IMR-90 (cell line): ENCODE measurements around the gene ZDHHC14. TPM values are rescaled to one million over a fixed set of nuclear protein-coding genes. Genes with fewer than 3 reads are reported as not detected.

Experiments
- ATAC-seq: fragments of 200-7000 bp; cut with Tn5 transposase; 2 replicates; pipeline ENCODE4 v1.9.1; 2020; ENCODE audit warnings: low read depth, mild to moderate bottlenecking, moderate library complexity
- BruUV-seq: library from RNA; stranded (reverse); fragments of 400-500 nt; replicated peaks from 2 replicates; lab custom pipeline; 2021; lab: Mats Ljungman, UMichigan
- CTCF ChIA-PET: fragments of 300-600 bp; formaldehyde crosslinking; extraction: SDS; loops from one replicate; lab custom pipeline; 2021; ENCODE audit warnings: antibody characterized with exemption; lab: Yijun Ruan, JAX
- POLR2A ChIA-PET: fragments of 300-600 bp; sonication (Branson Sonifier 250); formaldehyde crosslinking; loops from one replicate; lab custom pipeline; 2022; ENCODE audit warnings: antibody characterized with exemption; ENCODE audit not compliant: unreplicated experiment; lab: Charles Lee
- DNase-seq: peaks from one replicate; pipeline ENCODE4 v3.0.0; 2013
- H2AFZ ChIP-seq: replicated peaks from 2 replicates; pipeline ENCODE3; 2013; ENCODE audit warnings: low read length, mild to moderate bottlenecking; ENCODE audit not compliant: poor library complexity
- H2AK5ac ChIP-seq: 2 replicates; pipeline ENCODE4 v1.6.1; 2013; ENCODE audit warnings: low read depth, low read length, inconsistent platforms
- H2AK9ac ChIP-seq: replicated peaks from 2 replicates; pipeline ENCODE3; 2013; ENCODE audit warnings: mild to moderate bottlenecking, low read depth, low read length, moderate library complexity; ENCODE audit not compliant: poor library complexity
- H2BK120ac ChIP-seq: 2 replicates; pipeline ENCODE4 v1.6.1; 2013; ENCODE audit warnings: low read depth, low read length, inconsistent platforms
- H2BK15ac ChIP-seq: 3 replicates; pipeline ENCODE4 v1.6.1; 2013; ENCODE audit warnings: low read depth, low read length, inconsistent platforms
- H2BK20ac ChIP-seq: 2 replicates; pipeline ENCODE4 v1.6.1; 2013; ENCODE audit warnings: low read depth, mild to moderate bottlenecking, inconsistent platforms, low read length, moderate library complexity
- H2BK5ac ChIP-seq: 2 replicates; pipeline ENCODE4 v1.6.1; 2013; ENCODE audit warnings: mild to moderate bottlenecking, low read depth, low read length, inconsistent platforms; ENCODE audit not compliant: poor library complexity, severe bottlenecking
- H3K14ac ChIP-seq: replicated peaks from 2 replicates; pipeline ENCODE4 v1.6.1; 2013; ENCODE audit warnings: low read depth, low read length, inconsistent platforms
- H3K18ac ChIP-seq: 2 replicates; pipeline ENCODE4 v1.6.1; 2013; ENCODE audit warnings: low read depth, low read length, control low read depth
- H3K23ac ChIP-seq: 2 replicates; pipeline ENCODE4 v1.6.1; 2013; ENCODE audit warnings: low read depth, low read length, inconsistent platforms
- H3K27ac ChIP-seq: 2 replicates; pipeline ENCODE4 v1.5.1; 2013; ENCODE audit warnings: mild to moderate bottlenecking, control low read depth, low read length; ENCODE audit not compliant: insufficient read depth
- H3K27me3 ChIP-seq: 2 replicates; pipeline ENCODE4 v1.6.1; 2013; ENCODE audit warnings: low read length; ENCODE audit not compliant: control insufficient read depth, insufficient read depth
- H3K36me3 ChIP-seq: 2 replicates; pipeline ENCODE4 v1.6.1; 2013; ENCODE audit warnings: low read length, mixed read lengths; ENCODE audit not compliant: control insufficient read depth, insufficient read depth
- H3K4ac ChIP-seq: 2 replicates; pipeline ENCODE4 v1.6.1; 2013; ENCODE audit warnings: low read depth, low read length, inconsistent platforms
- H3K4me1 ChIP-seq: 2 replicates; pipeline ENCODE4 v1.6.1; 2013; ENCODE audit warnings: low read length, mixed read lengths; ENCODE audit not compliant: control insufficient read depth, insufficient read depth
- H3K4me2 ChIP-seq: 2 replicates; pipeline ENCODE4 v1.6.1; 2013; ENCODE audit warnings: low read depth, mild to moderate bottlenecking, control low read depth, low read length, moderate library complexity
- H3K4me3 ChIP-seq: 2 replicates; pipeline ENCODE4 v1.5.1; 2013; ENCODE audit warnings: low read depth, mild to moderate bottlenecking, control low read depth, low read length, moderate library complexity; ENCODE audit not compliant: insufficient read depth
- H3K56ac ChIP-seq: 2 replicates; pipeline ENCODE4 v1.6.1; 2013; ENCODE audit warnings: low read length, inconsistent platforms; ENCODE audit not compliant: insufficient read depth; ENCODE audit errors: extremely low read depth
- H3K79me1 ChIP-seq, 2 experiments: 2 replicates each; pipeline ENCODE4 v1.6.1; 2013; ENCODE audit warnings: low read length in 2 of 2, inconsistent platforms in 1 of 2, low read depth in 1 of 2
- H3K9ac ChIP-seq: 2 replicates; pipeline ENCODE4 v1.6.1; 2013; ENCODE audit warnings: low read depth, low read length, control low read depth
- H3K9me1 ChIP-seq: 2 replicates; pipeline ENCODE4 v1.6.1; 2013; ENCODE audit warnings: low read length, inconsistent platforms; ENCODE audit not compliant: insufficient read depth
- H3K9me3 ChIP-seq: 2 replicates; pipeline ENCODE4 v1.6.1; 2013; ENCODE audit warnings: low read length; ENCODE audit not compliant: control insufficient read depth, insufficient read depth
- H4K20me1 ChIP-seq: 2 replicates; pipeline ENCODE4 v1.6.1; 2013; ENCODE audit warnings: low read length, inconsistent platforms; ENCODE audit not compliant: insufficient read depth
- H4K5ac ChIP-seq: 2 replicates; pipeline ENCODE4 v1.6.1; 2013; ENCODE audit warnings: mild to moderate bottlenecking, low read depth, low read length, control low read depth
- H4K8ac ChIP-seq, 2 experiments: 2 replicates each; pipeline ENCODE4 v1.6.1; 2013; ENCODE audit warnings: low read depth in 2 of 2, low read length in 2 of 2, control low read depth in 1 of 2, inconsistent platforms in 1 of 2
- H4K91ac ChIP-seq: 2 replicates; pipeline ENCODE4 v1.6.1; 2013; ENCODE audit warnings: low read depth, low read length, inconsistent platforms; ENCODE audit not compliant: insufficient read depth
- BHLHE40 ChIP-seq: fragments of 150-350 bp; IDR thresholded peaks from 2 replicates; pipeline ENCODE4 v1.6.1; 2016; ENCODE audit warnings: mild to moderate bottlenecking, low read depth, low read length
- CEBPB ChIP-seq: IDR thresholded peaks from 2 replicates; pipeline ENCODE4 v1.6.1; 2012; ENCODE audit warnings: low read depth, low read length, improper control_type of control experiment
- FOS ChIP-seq: fragments of 150-350 bp; IDR thresholded peaks from 2 replicates; pipeline ENCODE4 v1.6.1; 2016; ENCODE audit warnings: low read depth, low read length
- MAFK ChIP-seq: IDR thresholded peaks from 2 replicates; pipeline ENCODE4 v1.6.1; 2012; ENCODE audit warnings: low read depth, low read length, improper control_type of control experiment
- MAZ ChIP-seq: IDR thresholded peaks from 2 replicates; pipeline ENCODE4 v1.6.1; 2012; ENCODE audit warnings: low read depth, mild to moderate bottlenecking, low read length, improper control_type of control experiment, moderate library complexity, borderline replicate concordance
- MXI1 ChIP-seq: IDR thresholded peaks from 2 replicates; pipeline ENCODE4 v1.6.1; 2012; ENCODE audit warnings: low read depth, mild to moderate bottlenecking, low read length, moderate library complexity, borderline replicate concordance
- RCOR1 ChIP-seq: IDR thresholded peaks from 2 replicates; pipeline ENCODE4 v1.6.1; 2012; ENCODE audit warnings: mild to moderate bottlenecking, low read length, improper control_type of control experiment; ENCODE audit not compliant: insufficient replicate concordance
- WGBS, 2 experiments: methylation state at CpG; one replicate each; pipeline versions ENCODE4 v1.1.5 to v1.1.7; 2013; ENCODE audit warnings: missing lambda C conversion rate in 2 of 2; ENCODE audit not compliant: insufficient read length in 1 of 2; ENCODE audit errors: extremely low coverage in 2 of 2; 5-methylcytosine and 5-hydroxymethylcytosine counted together
- dilution Hi-C: fragments of 300-500 bp; cut with HindIII; formaldehyde crosslinking; loops from one replicate; pipeline ENCODE4 v1.14.3; 2018; ENCODE audit warnings: low sequenced_read_pairs; ENCODE audit not compliant: unreplicated experiment
- in situ Hi-C: fragments of 300-500 bp; cut with MboI; formaldehyde crosslinking; loops from 3 replicates; pipeline ENCODE4 v1.14.3; 2019; ENCODE audit warnings: low sequenced_read_pairs, inconsistent platforms, mixed read lengths
- intact Hi-C: fragments of 100-400 bp; cut with micrococcal nuclease; formaldehyde crosslinking; loops from 2 replicates; pipeline ENCODE4 v1.10.0; 2022
- polyA plus RNA-seq, 3 experiments: library from polyadenylated mRNA; depleted of rRNA; stranded (reverse); fragments of >200 nt; gene quantifications; 2 replicates each; pipeline ENCODE4 v1.2.3, GENCODE V29; 2012; ENCODE audit warnings: low replicate concordance in 1 of 3
- total RNA-seq: library from RNA; depleted of rRNA; stranded (reverse); fragments of >200 nt; gene quantifications from 2 replicates; pipeline ENCODE4 v1.2.3, GENCODE V29; 2012
- TF ChIP-seq, protein P1 (sequence below): fragments of 150-350 bp; IDR thresholded peaks from 2 replicates; pipeline ENCODE4 v1.6.1; 2017; ENCODE audit warnings: mild to moderate bottlenecking, antibody characterized with exemption, low read length, low read depth
- TF ChIP-seq, protein P2 (sequence below): conservative IDR thresholded peaks from 2 replicates; pipeline ENCODE4 v1.5.1; 2012; ENCODE audit warnings: mild to moderate bottlenecking, low read depth, low read length, improper control_type of control experiment
- TF ChIP-seq, protein P3 (sequence below): fragments of 150-350 bp; IDR thresholded peaks from 2 replicates; pipeline ENCODE4 v1.6.1; 2016; ENCODE audit warnings: low read depth, mild to moderate bottlenecking, low read length, moderate library complexity, borderline replicate concordance

Gene ZDHHC14
- total and polyA plus RNA-seq, 2 of the 4 experiments (the other 2 are of a cell fraction): 0.90 to 2.0 TPM

DNA sequence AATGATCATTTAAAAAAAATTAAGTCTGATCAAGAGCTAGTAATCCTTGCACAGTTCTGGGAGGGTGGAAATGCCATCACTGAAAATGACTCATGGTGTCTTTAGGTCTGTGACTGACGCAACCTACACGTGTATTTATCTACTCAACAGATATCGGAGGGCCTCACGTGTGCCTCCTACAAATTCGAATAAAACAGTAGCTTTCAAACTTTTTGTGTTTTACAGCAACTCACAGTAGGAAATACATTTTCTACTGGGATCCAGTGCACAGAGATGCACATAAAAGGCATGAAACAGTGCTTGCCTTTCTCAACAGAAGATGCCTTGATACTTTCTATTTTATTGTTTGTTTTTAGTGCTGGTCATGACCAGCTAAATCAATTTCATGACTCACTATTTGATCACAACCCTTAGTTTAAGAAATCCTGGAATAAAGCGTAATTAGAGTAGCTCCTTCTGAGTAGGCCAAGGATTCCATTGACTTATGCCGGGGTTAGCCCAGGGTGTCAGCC, 232.1 kb downstream of the ZDHHC14 start:
- H3K4me3 ChIP-seq: peak overlapping the region; percentile 25; the same call in 1 of the 2 replicates
- ATAC-seq: peak; percentile 85
- POLR2A ChIA-PET: no interaction called here

More for the DNA sequence above, 232.1 kb downstream of the ZDHHC14 start:
- Histone ChIP-seq H2BK120ac (peak overlapping the region; percentile 75), H2AK9ac (no peak overlapping the region), H3K9me1 (peaks cover 6% of the 10 kb centered on the region; the same call in 1 of the 2 replicates), H2BK20ac (peak overlapping the region; percentile 81), H3K27ac (peak overlapping the region; percentile 76), H3K4me2 (peak overlapping the region; percentile 93), H4K5ac (no peak overlapping the region), H2AFZ (no peak overlapping the region), H4K20me1 (no peaks in the 10 kb centered on the region), H3K56ac (peak overlapping the region; percentile 53), H3K4ac (peak overlapping the region; percentile 31), H3K79me1 (no peaks in the 10 kb centered on the region), H3K18ac (peak overlapping the region; percentile 35; the same call in 1 of the 2 replicates), H3K36me3 (no peaks in the 10 kb centered on the region), H3K9ac (peak overlapping the region; percentile 2; the same call in 1 of the 2 replicates), H2BK15ac (peak overlapping the region; percentile 36; the same call in 1 of the 3 replicates), H2AK5ac (no peak overlapping the region), H4K91ac (peak overlapping the region; percentile 59), H3K4me1 (peaks cover 22% of the 10 kb centered on the region), H3K23ac (peak overlapping the region; percentile 19; the same call in 1 of the 2 replicates), H2BK5ac (peak overlapping the region; percentile 84), H3K9me3 (no peaks in the 10 kb centered on the region), H3K14ac (0 out of 2 replicates have a peak overlapping the region, but pooled peaks have one; percentile 54), H3K27me3 (no peaks in the 10 kb centered on the region), H4K8ac (peak overlapping the region; percentile 15 to 65)
- in situ Hi-C loops: no loop called here
- intact Hi-C loops: loop anchor here (5.0 kb wide), 2 partner anchors 231 to 291 kb away; partner anchors contain the start of genes TMEM242 and ZDHHC14
- CTCF ChIA-PET: interaction anchor here (1.0 to 1.3 kb wide), 2 partner anchors 16 to 144 kb away, joined by 3 to 6 read pairs; no protein-coding TSS in a partner anchor
- BruUV-seq: no TSS peak
- WGBS, 2 experiments: 0% methylated on average over 3 of the region's 7 CpGs; no CpG with 5 or more reads in 1 of the 2 experiments
- peak; percentile 97 for DNase-seq
- dilution Hi-C loops: no loop called here
- TF ChIP-seq MAZ (0 out of 2 replicates have a peak, but pooled peaks have one; percentile 27), MAFK (no peak), RCOR1 (no peak), FOS (peak; percentile 71), MXI1 (peak; percentile 88), CEBPB (peak; percentile 93), BHLHE40 (peak; percentile 98)
- TF ChIP-seq, protein P1, sequence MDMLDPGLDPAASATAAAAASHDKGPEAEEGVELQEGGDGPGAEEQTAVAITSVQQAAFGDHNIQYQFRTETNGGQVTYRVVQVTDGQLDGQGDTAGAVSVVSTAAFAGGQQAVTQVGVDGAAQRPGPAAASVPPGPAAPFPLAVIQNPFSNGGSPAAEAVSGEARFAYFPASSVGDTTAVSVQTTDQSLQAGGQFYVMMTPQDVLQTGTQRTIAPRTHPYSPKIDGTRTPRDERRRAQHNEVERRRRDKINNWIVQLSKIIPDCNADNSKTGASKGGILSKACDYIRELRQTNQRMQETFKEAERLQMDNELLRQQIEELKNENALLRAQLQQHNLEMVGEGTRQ: peak; percentile 83
- TF ChIP-seq, protein P2, sequence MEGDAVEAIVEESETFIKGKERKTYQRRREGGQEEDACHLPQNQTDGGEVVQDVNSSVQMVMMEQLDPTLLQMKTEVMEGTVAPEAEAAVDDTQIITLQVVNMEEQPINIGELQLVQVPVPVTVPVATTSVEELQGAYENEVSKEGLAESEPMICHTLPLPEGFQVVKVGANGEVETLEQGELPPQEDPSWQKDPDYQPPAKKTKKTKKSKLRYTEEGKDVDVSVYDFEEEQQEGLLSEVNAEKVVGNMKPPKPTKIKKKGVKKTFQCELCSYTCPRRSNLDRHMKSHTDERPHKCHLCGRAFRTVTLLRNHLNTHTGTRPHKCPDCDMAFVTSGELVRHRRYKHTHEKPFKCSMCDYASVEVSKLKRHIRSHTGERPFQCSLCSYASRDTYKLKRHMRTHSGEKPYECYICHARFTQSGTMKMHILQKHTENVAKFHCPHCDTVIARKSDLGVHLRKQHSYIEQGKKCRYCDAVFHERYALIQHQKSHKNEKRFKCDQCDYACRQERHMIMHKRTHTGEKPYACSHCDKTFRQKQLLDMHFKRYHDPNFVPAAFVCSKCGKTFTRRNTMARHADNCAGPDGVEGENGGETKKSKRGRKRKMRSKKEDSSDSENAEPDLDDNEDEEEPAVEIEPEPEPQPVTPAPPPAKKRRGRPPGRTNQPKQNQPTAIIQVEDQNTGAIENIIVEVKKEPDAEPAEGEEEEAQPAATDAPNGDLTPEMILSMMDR: no peak
- TF ChIP-seq, protein P3, sequence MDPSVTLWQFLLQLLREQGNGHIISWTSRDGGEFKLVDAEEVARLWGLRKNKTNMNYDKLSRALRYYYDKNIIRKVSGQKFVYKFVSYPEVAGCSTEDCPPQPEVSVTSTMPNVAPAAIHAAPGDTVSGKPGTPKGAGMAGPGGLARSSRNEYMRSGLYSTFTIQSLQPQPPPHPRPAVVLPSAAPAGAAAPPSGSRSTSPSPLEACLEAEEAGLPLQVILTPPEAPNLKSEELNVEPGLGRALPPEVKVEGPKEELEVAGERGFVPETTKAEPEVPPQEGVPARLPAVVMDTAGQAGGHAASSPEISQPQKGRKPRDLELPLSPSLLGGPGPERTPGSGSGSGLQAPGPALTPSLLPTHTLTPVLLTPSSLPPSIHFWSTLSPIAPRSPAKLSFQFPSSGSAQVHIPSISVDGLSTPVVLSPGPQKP: no peak
